ENCODE results near the gene PEX19.

Gene PEX19

DNA sequence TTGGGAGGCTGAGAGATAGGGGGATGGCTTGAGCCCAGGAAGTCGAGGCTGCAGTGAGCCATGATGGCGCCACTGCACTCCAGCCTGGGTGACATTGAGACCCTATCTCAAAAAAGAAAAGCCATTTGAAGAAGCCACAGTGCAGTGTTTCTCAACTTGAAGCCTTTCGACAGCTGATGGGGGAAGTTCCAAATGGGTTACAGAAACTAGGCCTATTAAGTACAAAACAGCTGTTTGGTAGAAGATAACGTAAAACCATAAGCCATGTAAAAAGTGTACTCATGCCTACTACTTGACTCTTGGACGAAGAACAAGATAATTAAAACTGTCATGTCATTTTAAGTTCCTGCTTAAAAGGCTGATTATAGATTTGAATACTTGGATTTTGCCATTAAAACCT, 41.5 kb upstream of the PEX19 start:
- TF ChIP-seq, protein P1, sequence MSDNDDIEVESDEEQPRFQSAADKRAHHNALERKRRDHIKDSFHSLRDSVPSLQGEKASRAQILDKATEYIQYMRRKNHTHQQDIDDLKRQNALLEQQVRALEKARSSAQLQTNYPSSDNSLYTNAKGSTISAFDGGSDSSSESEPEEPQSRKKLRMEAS (IDR thresholded peaks at IDR 0.05), result no peak
- TF ChIP-seq EGR1 (IDR thresholded peaks at IDR 0.05) (no peak), FOXM1 (IDR thresholded peaks at IDR 0.05; ENCODE audit: borderline replicate concordance, low read depth) (no peak), CREB1 (IDR thresholded peaks at IDR 0.05; ENCODE audit: low read depth) (no peak), RAD21 (IDR thresholded peaks at IDR 0.05; ENCODE audit: low read depth) (no peak), TAF1 (IDR thresholded peaks at IDR 0.05; ENCODE audit: low read depth) (no peak), YY1 (IDR thresholded peaks at IDR 0.05; ENCODE audit: low read depth) (no peak), TEAD4 (IDR thresholded peaks at IDR 0.05) (no peak), EP300 (IDR thresholded peaks at IDR 0.05; ENCODE audit: borderline replicate concordance) (no peak), NFIC (IDR thresholded peaks at IDR 0.05) (no peak), CEBPB (IDR thresholded peaks at IDR 0.05) (no peak), TCF12 (IDR thresholded peaks at IDR 0.05; ENCODE audit: low read depth) (no peak), ZBTB7A (IDR thresholded peaks at IDR 0.05; ENCODE audit: low read depth) (no peak)
- TF ChIP-seq, protein P2, sequence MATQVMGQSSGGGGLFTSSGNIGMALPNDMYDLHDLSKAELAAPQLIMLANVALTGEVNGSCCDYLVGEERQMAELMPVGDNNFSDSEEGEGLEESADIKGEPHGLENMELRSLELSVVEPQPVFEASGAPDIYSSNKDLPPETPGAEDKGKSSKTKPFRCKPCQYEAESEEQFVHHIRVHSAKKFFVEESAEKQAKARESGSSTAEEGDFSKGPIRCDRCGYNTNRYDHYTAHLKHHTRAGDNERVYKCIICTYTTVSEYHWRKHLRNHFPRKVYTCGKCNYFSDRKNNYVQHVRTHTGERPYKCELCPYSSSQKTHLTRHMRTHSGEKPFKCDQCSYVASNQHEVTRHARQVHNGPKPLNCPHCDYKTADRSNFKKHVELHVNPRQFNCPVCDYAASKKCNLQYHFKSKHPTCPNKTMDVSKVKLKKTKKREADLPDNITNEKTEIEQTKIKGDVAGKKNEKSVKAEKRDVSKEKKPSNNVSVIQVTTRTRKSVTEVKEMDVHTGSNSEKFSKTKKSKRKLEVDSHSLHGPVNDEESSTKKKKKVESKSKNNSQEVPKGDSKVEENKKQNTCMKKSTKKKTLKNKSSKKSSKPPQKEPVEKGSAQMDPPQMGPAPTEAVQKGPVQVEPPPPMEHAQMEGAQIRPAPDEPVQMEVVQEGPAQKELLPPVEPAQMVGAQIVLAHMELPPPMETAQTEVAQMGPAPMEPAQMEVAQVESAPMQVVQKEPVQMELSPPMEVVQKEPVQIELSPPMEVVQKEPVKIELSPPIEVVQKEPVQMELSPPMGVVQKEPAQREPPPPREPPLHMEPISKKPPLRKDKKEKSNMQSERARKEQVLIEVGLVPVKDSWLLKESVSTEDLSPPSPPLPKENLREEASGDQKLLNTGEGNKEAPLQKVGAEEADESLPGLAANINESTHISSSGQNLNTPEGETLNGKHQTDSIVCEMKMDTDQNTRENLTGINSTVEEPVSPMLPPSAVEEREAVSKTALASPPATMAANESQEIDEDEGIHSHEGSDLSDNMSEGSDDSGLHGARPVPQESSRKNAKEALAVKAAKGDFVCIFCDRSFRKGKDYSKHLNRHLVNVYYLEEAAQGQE (IDR thresholded peaks at IDR 0.05; ENCODE audit: low read depth), result no peak
- TF ChIP-seq, protein P3, sequence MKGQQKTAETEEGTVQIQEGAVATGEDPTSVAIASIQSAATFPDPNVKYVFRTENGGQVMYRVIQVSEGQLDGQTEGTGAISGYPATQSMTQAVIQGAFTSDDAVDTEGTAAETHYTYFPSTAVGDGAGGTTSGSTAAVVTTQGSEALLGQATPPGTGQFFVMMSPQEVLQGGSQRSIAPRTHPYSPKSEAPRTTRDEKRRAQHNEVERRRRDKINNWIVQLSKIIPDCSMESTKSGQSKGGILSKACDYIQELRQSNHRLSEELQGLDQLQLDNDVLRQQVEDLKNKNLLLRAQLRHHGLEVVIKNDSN (IDR thresholded peaks at IDR 0.05), result no peak

DNA sequence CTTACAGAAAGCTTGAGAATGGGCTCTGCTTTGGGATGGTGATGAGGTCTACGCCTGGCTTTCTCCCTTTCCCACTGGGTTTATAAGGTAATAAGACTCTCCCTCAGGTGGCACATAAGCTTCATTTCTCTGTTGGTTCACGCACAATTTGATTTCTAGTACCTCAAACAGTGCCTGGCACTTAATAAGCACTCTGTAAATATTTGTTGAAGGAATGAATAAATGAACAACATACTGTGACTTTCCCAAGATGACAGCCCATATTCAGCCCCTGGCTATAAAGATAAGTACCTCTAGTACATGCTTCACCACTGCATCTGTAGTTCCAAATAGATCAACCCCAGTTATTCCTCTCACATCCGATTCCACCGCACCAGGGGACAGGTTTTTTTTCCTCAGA, 40.3 kb upstream of the PEX19 start:
- TF ChIP-seq, protein P1 (IDR thresholded peaks at IDR 0.05), result no peak
- TF ChIP-seq EP300 (IDR thresholded peaks at IDR 0.05; ENCODE audit: borderline replicate concordance), result no peak
- TF ChIP-seq TAF1 (IDR thresholded peaks at IDR 0.05; ENCODE audit: low read depth), result no peak
- TF ChIP-seq NFIC (IDR thresholded peaks at IDR 0.05), result no peak
- TF ChIP-seq FOXM1 (IDR thresholded peaks at IDR 0.05; ENCODE audit: borderline replicate concordance, low read depth), result no peak
- no peak for TF ChIP-seq YY1 (IDR thresholded peaks at IDR 0.05; ENCODE audit: low read depth)
- TF ChIP-seq CEBPB (IDR thresholded peaks at IDR 0.05), result no peak
- no peak for TF ChIP-seq TCF12 (IDR thresholded peaks at IDR 0.05; ENCODE audit: low read depth)
- TF ChIP-seq, protein P2 (IDR thresholded peaks at IDR 0.05; ENCODE audit: low read depth), result no peak
- TF ChIP-seq ZBTB7A (IDR thresholded peaks at IDR 0.05; ENCODE audit: low read depth), result no peak
- TF ChIP-seq, protein P3 (IDR thresholded peaks at IDR 0.05), result no peak
- TF ChIP-seq RAD21 (IDR thresholded peaks at IDR 0.05; ENCODE audit: low read depth), result no peak
- TF ChIP-seq EGR1 (IDR thresholded peaks at IDR 0.05), result no peak

DNA sequence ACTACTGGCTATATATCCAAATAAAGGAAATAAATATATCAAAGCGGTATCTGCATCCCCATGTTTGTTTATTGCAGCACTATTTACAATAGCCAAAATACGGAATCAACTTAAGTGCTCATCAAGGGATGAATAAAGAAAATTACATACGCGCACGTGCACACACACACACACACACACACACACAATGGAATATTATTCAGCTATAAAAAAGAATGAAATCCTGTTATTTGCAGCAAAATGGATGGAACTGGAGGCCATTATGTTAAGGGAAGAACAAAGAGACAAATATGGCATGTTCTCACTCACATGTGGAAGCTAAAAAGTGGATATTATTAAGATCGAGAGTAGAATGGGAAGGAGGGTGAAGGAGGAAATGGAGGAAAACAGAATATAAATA, 37.9 kb upstream of the PEX19 start:
- TF ChIP-seq YY1 (IDR thresholded peaks at IDR 0.05; ENCODE audit: low read depth) (no peak), NFIC (IDR thresholded peaks at IDR 0.05) (no peak), CREB1 (IDR thresholded peaks at IDR 0.05; ENCODE audit: low read depth) (no peak), FOXM1 (IDR thresholded peaks at IDR 0.05; ENCODE audit: borderline replicate concordance, low read depth) (no peak), ZBTB7A (IDR thresholded peaks at IDR 0.05; ENCODE audit: low read depth) (no peak), TAF1 (IDR thresholded peaks at IDR 0.05; ENCODE audit: low read depth) (no peak)

DNA sequence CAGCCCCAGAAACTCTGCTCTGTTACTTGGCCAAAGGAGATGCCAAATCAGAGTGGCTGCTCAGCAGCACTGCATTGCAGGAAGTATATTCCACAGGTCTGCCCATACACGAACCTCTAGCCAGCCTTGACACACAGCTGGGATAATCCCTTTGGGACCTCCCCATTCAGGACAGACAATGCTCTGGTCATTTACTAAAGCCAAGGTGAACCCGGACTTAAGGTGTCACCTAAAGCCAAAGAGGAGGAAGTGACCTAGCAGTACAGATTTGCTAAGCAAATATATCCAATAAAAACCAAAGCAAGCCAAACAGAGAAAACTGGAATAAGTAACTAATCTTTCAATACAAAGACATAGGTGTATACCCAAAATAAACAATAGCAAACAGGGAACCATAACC, 30.4 kb upstream of the PEX19 start:
- TF ChIP-seq NFIC (IDR thresholded peaks at IDR 0.05) (no peak), ZBTB7A (IDR thresholded peaks at IDR 0.05; ENCODE audit: low read depth) (no peak)
- TF ChIP-seq, protein P3 (IDR thresholded peaks at IDR 0.05), result no peak

DNA sequence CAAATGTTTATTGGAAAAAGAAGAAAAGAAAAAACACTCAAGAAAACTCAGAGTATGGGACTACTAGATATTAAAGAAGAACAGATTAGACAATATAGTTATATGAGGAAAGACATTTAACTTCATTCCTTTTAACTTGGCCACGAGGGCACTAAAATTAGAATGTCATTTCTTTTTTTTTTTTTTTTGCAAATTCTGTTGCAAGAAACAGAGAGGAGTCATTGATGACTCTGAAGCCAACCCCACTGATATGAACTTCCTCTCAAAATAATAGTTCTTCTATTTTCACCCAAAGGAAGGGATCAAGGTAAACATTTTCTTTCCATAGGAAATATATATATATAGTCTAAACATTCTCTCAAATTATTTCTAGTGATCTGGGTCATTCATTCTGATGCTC, 24.6 kb upstream of the PEX19 start:
- TF ChIP-seq TAF1 (IDR thresholded peaks at IDR 0.05; ENCODE audit: low read depth) (no peak), TCF12 (IDR thresholded peaks at IDR 0.05; ENCODE audit: low read depth) (no peak), EP300 (IDR thresholded peaks at IDR 0.05; ENCODE audit: borderline replicate concordance) (no peak), ZBTB7A (IDR thresholded peaks at IDR 0.05; ENCODE audit: low read depth) (no peak), EGR1 (IDR thresholded peaks at IDR 0.05) (no peak), CREB1 (IDR thresholded peaks at IDR 0.05; ENCODE audit: low read depth) (no peak), FOXM1 (IDR thresholded peaks at IDR 0.05; ENCODE audit: borderline replicate concordance, low read depth) (no peak), TEAD4 (IDR thresholded peaks at IDR 0.05) (no peak)
- TF ChIP-seq, protein P1 (IDR thresholded peaks at IDR 0.05), result no peak
- TF ChIP-seq, protein P3 (IDR thresholded peaks at IDR 0.05), result no peak
- TF ChIP-seq, protein P2 (IDR thresholded peaks at IDR 0.05; ENCODE audit: low read depth), result no peak
